Activated T-helper 1 cell treated with Interleukin-2 at 50 U/mL for 16 hours (primary cell): Measurements from ENCODE around the gene PLEKHA8.
A peak's percentile ranks its signal among the peaks of the same experiment; 100 is the strongest.

Experiments used
- DNase-seq: peaks from one replicate; pipeline ENCODE4 v3.0.0-alpha.2; 2020; ENCODE audit warnings: low read depth

The PLEKHA8 gene

GRCh38 chr7:30026229-30027064, 1.8 kb upstream of the PLEKHA8 start, which contains the start of gene FKBP14:
Gene FKBP14 (minus strand): TSS chr7:30026702. CDS start chr7:30026508, 194 bp downstream.
- peak; percentile 84 for DNase-seq

DNA sequence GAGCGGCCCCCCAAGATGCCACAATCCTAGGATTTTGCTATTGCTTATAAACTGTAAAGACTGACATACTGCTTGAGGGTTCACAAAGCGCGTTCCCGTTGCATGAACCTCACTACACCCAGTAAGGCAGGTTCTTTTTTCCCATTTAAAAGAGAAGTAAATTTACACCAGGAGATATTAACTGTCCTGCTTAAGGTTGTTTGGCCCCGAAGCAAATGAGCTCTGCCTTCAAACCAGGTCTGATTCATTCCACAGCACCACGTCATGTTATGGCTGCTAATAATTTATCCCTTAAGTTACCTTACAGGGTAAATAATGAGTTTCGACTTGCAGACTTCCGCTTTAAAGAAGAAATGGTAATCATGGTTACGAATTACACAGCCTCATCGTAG, 1.2 kb upstream of the PLEKHA8 start:
- no peak for DNase-seq

DNA sequence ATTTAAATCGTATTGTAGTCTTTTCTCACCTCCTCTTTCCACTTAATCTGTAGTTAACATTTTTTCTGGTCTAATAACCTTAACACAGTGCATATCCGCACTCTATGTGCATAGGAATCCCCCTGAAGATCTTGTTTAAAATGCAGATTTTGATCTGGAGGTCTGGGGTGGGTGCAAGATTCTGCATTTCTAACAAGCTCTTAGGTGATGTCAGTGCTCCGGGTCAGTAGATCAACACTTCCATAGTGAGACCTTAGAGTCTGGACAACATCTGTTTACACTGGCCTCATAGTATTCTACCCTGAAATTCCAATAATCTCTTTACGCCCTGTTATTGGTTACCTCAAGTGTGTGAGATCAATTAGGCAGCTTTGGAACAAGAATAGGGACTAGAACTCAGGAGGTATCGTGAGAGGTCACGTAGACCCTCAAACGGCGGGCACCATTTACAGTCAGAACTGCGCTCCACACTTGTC, 434 bp upstream of the PLEKHA8 start:
- no peak for DNase-seq

- peak; percentile 5 for DNase-seq
Observed at GRCh38 chr7:30028749-30029635, 780 bp downstream of the PLEKHA8 start.

DNA sequence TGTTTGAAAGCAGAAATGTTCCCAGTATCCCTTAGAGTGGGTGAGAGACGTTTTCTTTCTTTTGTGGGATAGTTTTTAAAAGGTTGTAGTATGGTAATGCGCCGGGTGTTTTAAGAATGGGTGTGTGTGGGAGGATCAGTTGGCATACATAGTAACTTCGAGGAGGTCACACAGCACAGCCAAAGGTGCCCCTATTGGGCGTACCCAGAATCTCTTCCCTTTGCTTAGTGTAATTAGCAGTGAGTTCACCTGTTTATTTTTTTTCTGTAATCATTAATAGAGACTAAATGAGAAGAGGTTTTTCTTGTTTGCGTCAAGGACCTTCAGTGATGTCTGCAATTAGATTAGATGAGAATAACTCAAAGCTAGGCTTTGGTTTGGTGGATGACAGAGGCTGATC, 1.5 kb downstream of the PLEKHA8 start:
- DNase-seq = no peak

GRCh38 chr7:30032310-30033125, 4.3 kb downstream of the PLEKHA8 start:
- DNase-seq = no peak

GRCh38 chr7:30034501-30034900, 6.3 kb downstream of the PLEKHA8 start:
- DNase-seq = no peak

DNA sequence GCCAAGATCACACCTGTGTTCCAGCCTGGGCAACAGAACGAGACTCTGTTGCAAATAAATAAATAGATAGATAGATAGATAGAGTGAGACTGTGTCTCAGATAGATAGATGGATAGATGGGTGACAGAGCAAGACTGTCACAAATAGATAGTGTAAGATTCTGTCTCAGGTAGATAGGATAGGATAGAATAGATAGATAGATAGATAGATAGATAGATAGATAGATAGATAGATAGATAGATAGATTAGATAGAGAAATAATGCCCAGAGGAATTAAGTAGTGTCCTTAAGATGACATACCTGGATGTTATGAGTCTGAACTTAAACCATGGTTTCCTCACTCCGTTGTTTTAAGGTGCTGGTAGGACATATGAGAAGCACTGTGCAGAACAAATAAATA, 8.0 kb downstream of the PLEKHA8 start:
- no peak for DNase-seq

DNA sequence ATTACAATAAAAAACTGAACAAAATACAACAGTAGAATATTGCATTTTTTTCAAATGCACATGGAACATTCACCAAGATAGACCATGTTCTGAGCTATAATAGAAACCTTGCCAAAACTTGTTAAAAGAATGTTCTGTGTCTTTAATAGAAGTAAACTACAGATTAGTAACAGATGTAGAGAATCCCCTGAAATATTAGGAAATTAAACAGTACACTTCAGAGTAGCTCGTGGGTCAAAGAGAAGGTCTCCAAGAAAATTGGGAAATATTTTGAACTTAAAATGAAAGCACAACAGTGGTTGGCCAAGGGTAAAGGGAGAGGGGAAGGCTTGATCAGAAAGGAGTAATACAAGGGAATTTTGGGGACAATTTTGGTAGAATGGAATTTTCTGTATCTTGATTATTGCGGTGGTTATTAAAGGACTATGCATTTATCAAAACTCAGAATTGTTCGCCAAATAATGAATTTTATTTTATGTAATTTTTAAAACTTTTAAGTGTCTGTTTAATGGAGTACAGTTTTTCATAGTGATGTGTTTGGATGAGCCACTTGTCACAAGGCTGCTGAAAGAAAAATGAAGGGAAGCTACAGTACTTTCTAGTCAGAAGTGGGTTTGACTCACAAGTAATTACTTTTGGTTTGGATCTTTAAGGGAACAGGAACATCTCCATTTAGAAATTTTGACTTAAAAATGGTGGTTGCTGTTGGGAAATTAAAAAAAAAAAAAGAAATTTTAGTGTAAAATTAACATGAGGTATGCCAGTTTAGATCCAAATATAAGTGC, 10.2 kb downstream of the PLEKHA8 start:
- no peak for DNase-seq

- DNase-seq = no peak
Observed at GRCh38 chr7:30040938-30041337, 12.7 kb downstream of the PLEKHA8 start.

GRCh38 chr7:30041526-30042269, 13.5 kb downstream of the PLEKHA8 start:
- DNase-seq = no peak

- no peak for DNase-seq
Observed at GRCh38 chr7:30046127-30046770, 18.0 kb downstream of the PLEKHA8 start.

- no peak for DNase-seq
Observed at GRCh38 chr7:30047124-30047523, 18.9 kb downstream of the PLEKHA8 start.

GRCh38 chr7:30048582-30048981, 20.4 kb downstream of the PLEKHA8 start:
- no peak for DNase-seq

DNA sequence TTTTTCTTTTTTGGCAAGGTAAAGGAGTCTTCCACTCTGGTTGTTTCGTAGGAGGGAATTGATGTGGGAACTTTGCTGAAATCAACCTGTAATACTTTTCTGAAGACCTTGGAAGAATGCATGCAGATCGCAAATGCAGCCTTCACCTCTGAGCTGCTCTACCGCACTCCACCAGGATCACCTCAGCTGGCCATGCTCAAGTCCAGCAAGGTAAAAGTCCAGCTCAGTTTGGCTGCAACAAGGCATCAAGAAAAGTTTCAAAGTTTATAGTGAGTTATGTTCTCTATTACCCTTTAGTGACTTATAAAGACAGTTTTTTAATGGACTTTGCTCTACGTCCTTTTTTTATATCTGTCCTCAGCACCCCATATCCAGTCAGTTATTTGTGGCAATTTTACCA, 21.0 kb downstream of the PLEKHA8 start:
- DNase-seq = no peak

- no peak for DNase-seq
Observed at GRCh38 chr7:30053068-30053467, 24.9 kb downstream of the PLEKHA8 start.

DNA sequence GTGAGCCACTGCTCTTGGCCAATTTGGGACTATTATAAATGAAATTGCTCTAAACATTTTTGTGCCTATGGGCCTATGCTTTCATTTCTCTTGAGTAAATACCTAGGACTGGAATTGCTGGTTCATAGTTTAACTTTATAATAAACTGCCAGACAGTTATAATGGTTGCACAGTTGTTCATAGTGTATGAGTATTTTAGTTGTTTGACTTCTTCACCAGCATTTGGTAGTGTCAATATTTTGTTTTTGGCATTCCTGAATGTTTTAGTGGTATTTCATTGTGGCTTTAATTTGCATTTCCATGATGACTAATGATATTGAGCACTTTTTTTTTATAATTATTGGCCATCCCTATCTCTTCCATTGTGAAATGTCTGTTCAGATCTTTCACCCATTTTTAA, 29.5 kb downstream of the PLEKHA8 start:
- no peak for DNase-seq

DNA sequence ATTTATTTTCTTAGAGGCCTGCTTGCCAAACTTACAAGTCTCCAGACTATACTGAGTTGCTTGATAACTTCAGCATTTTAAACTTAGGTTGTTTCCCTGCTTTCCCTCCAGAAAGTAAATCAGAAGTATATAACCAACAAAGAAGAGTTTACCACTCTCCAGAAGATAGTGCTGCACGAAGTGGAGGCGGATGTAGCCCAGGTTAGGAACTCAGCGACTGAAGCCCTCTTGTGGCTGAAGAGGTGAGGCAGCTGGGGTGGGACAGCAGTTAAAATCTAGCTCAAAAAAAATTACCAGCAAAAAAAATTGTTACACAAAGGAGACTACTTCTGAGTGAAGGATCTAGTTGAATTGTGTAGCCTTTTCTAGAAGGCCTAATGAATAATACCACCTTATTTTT, 33.6 kb downstream of the PLEKHA8 start:
- peak; percentile 3 for DNase-seq

DNA sequence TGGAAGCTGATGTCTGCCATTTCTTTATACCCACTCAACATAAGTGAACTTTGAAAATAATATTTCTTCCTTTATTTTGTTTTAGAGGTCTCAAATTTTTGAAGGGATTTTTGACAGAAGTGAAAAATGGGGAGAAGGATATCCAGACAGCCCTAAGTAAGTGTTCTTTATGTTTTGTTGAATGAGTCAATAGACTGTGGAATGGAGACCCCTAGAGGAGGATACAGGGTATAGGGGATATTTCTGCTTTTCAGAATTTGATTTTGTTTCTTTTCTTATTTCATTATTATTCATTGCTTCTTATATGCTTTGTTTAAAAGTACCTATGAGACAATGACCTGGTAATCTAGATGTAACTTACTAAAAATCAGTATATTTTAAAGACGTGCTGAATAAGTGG, 34.4 kb downstream of the PLEKHA8 start:
- no peak for DNase-seq

DNA sequence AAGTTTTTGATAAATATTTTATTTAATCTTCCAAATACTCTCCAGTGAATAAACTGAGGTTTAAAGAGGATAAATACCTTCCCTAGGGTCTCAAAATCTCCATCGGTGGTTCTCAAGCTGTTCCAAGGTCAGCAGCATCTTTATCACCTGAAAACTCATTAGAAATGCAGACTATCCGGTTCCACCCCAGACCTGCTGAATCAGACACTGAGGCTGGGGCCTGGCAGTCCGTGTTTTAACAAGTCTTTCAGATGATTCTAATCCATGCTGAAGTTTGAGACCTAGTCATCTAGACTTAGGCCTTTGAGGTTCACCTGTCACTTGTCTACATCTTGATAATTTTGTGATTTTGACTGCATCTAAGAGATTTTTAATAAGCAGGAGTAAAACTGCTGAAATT, 37.5 kb downstream of the PLEKHA8 start:
- DNase-seq = no peak
